Activated T-cell treated with anti-CD3 and anti-CD28 coated beads for 24 hours (primary cell): ENCODE measurements around the gene BHMT.
"Not testable (repeated sequence)": the region's sequence is repeated elsewhere in the genome, so short reads cannot be mapped to it uniquely, and the experiment has no call there.

Source experiments
- DNase-seq: peaks from one replicate; pipeline ENCODE4 v3.0.0-alpha.2; 2020; ENCODE audit warnings: low read depth

The BHMT gene

GRCh38 chr5:79172269-79172668 is 60.7 kb downstream of the BHMT start:
- DNase-seq, result no peak

- no peak for DNase-seq
Observed at GRCh38 chr5:79173626-79174025, 62.0 kb downstream of the BHMT start.

GRCh38 chr5:79180449-79180848 is 68.8 kb downstream of the BHMT start:
- not testable (repeated sequence) for DNase-seq

- no peak for DNase-seq
Observed at GRCh38 chr5:79181419-79182022, 69.9 kb downstream of the BHMT start.
